HG03066 (cell line): ENCODE data around the gene MTHFSD.

Experiments used
- ATAC-seq: cut with Tn5 transposase; IDR thresholded peaks from one replicate; pipeline ENCODE4 v1.9.1; 2021; ENCODE audit warnings: low read depth; ENCODE audit not compliant: unreplicated experiment

Gene MTHFSD

DNA sequence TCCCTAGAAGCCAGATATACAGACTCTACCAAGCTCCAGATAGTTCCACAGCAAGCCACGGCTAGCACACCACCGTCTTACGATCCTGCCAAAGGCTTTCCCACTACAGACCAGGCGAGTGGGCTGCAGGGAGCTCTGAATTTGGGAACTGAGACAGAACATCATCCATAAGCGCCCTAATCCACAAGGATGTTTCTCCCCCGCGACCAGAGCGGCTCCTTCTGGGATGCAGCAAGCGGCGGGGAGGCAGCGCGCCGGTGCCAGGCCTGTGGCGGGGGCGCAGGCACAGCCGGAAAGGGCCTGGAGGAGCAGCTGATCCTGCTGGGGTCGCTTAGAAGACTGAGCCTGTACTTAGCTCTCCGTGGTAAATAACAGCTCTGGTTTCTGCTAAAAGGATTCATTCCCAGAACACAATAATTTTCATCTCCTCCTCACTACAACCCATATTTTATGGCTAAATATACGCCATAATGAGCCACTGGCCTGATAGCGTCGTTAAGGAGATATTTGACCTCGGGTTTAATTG lies 60.9 kb downstream of the MTHFSD start:
- no peak for ATAC-seq

GRCh38 chr16:86492961-86493629 lies 61.9 kb downstream of the MTHFSD start:
- ATAC-seq, result no peak

GRCh38 chr16:86492267-86492960 lies 62.6 kb downstream of the MTHFSD start:
- no peak for ATAC-seq

DNA sequence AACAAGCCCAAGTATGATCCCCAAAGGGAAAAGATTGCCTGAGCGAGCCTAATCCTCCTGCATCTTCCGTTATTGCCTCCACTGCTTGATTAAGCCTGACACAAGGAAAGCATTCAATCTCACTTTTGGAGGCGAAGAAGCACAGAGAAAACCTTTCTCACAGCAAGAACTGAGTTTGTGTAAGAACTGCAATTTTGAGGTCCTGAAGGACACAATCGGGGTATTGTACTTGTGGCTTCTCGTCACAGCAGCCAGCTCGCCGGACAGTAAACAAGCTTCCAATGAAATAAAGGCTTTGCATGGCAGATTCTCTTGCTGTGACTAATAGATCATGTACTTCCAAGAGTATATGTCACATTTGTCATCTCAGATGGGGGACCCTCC lies 63.4 kb downstream of the MTHFSD start:
- ATAC-seq, result no peak

- ATAC-seq, result no peak
These were observed 64.0 kb downstream of the MTHFSD start for GRCh38 chr16:86490859-86491639.

- ATAC-seq, result no peak
These were observed 69.3 kb downstream of the MTHFSD start for GRCh38 chr16:86485746-86486145.

DNA sequence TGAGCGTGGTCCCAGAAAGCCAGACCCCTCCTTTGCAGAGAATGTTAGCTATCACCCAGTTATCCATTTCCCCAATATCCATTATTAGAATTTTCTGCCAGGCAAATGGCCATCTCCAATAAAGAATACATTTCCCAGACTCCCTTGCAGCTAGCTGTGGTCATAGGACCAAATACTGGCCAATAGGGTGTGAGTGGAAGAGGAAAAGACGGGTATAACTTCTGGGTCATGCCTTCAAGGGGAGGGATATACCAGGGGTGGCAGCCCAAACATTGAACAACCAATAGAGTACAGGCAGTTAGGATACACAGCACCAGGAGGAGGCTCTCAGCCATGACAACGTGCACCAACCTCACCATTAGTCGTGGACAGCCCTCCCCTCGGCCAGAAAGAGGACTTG lies 70.8 kb downstream of the MTHFSD start:
- ATAC-seq, result no peak

GRCh38 chr16:86481607-86482006 lies 73.4 kb downstream of the MTHFSD start:
- ATAC-seq, result no peak

GRCh38 chr16:86480444-86480843 lies 74.6 kb downstream of the MTHFSD start:
- ATAC-seq, result no peak
